CD4-positive, alpha-beta T cell treated with Interleukin-12 subunit alpha and Interleukin-12 subunit beta, for 1 hour (primary cell): ENCODE measurements around the gene EHBP1.

Experiments
- DNase-seq: peaks from one replicate; pipeline ENCODE4 v3.0.0-alpha.2; 2020

The EHBP1 gene

GRCh38 chr2:62826141-62826540 is 120.6 kb downstream of the EHBP1 start:
- no peak for DNase-seq

GRCh38 chr2:62826953-62827675 is 121.6 kb downstream of the EHBP1 start:
- no peak for DNase-seq

DNA sequence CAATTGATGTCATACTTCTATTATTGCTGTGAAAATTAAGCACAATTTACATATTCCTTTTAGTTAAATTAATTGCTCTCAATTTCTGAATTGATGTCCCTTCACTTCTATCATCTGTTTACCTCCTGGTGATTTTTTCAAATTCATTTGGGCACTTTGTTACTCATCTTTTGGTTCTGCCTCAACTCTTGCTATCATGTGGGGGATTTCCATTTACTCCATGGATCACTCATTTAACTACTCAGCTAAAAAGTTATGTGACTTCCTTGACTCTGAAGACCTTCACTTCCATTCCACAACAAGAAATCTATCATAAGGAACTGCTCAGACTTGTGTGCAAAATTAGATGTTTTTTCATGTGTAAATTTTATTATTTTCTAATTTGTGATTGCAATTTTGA is 126.2 kb downstream of the EHBP1 start:
- DNase-seq = no peak

DNA sequence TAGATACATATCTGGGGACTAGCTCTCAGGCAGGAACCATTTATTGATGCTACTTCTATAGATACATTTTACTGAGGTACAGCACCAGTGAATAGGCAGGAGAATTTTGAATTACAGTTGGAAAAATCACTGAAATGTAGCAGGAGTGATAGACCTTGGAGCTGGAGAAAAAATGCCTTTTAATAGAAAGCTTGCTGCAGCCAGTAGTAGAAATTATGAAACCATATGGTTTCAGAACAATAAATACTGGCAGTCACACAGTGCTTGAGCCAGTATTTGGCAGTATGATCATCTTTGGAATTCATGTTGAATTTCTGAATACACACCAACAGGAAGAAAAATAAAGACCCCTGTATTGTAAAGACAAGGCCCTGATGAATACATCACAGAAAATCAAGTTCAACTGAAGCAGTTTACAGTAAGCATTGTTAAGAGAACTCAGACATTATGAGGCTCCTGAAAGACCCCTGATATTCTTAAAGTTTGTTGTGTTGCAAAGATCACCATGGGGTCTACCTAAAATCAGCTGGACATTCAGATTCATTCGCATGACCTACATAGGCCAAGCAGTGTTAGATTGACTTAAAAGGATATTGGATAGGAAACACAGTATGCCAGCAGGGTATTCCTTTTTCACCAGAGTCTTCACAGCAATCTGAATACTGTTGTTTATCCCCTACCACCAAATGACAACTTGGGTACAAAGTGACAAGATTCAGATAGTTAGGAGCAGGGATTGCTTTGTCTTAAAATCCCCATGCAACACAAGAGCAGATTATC is 139.0 kb downstream of the EHBP1 start:
- DNase-seq = no peak

GRCh38 chr2:62845256-62845655 is 139.7 kb downstream of the EHBP1 start:
- DNase-seq = no peak

DNA sequence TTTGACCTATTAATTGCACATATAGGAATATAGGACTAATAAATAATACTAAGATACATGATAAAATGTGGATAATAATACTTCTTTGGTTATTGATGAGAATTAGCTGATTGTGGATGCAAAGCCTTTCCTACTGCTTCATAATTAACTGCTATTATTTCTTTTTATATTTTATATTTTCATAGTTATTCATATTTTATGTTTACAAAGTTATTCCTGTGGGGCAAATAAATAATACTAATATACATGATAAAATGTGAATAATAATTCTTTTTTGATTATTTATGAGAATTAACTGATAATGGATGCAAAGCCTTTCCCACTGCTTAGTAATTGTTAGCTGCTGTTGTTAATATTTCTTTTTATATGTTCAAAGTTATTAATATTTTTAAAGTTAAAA is 146.7 kb downstream of the EHBP1 start:
- DNase-seq = no peak

DNA sequence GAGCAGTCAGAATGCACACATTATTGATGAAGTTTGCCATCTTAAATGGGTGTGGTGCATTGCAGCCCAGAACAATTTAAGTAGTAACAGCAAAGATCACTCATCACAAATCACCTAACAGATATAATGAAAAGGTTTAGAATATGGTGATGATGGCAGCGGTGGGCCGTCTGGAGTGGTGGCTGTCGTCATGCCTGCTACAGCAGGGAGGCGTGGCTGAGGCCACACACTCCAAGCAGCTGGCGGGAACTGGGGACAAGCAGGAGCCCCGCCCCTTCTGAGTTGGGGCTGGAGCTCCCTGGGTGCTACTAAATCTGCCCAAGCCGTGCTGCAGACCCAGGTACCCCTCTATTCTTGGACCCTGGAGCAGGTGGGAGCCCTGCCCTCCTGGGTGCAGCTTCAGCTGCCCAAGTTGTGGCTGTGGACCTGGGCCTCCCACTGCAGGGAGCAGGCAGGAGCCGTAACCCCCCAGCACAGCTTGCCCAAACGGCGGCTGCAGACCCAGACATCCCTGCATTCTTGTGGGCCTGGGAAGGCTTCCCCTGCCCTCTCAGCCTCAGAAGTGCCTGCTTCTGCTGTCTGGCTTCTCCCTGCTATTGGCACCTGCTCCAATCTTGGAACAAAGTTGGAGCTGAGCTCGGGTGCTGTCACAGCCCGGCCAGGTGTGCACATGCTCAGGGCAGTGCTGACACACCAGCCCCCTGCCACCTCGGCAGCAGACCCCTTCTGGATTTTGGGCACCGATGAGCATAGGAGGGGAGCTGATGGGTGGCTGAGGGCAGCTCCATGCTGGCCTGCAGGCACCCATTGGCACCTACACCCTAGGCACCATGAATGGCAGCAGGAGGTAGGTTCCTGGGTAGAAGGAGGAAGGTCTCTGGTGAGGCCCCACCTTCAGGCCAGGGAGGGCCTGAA is 149.3 kb downstream of the EHBP1 start:
- DNase-seq = no peak

- DNase-seq = no peak
Measured at GRCh38 chr2:62856228-62857040, 150.9 kb downstream of the EHBP1 start.

DNA sequence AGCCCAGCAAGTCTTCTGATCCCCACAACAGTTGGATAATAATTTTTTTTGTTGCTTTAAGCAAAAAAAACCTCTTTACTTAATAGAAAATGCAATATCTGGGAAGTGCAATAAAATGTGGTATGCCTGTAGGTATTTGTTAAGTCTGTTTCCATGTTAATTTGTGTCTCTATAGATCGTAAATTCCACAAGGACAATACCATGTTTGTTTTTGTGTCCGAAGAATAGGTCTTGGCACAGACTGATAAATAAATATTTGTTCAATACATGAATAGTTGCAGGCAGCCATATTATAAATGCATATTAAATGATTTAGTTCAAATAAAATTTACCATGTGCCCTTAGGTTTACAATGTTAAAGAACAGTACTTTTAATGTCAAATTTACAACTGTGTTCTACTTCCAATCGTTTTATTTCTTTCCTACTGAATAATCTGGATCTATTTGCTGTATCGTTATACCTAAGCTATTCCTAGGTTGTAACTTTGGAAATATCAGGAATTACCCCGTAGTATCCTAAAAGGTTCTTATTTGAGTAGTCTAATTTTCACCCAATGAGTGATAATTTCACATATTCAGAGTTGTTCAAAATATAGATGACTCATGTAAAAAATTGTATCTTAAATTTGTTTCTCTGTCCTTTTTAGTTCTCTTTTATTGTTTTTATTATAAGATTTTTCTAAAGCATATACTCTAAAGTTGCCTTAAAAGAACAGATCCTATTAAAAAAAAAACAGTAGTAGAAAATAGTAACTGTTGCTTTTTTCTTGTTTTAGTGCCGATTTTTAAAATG is 151.8 kb downstream of the EHBP1 start:
- DNase-seq = no peak

GRCh38 chr2:62858231-62858832 is 152.8 kb downstream of the EHBP1 start:
- no peak for DNase-seq

GRCh38 chr2:62868947-62869346 is 163.4 kb downstream of the EHBP1 start:
- no peak for DNase-seq

- DNase-seq = no peak
Measured at GRCh38 chr2:62870966-62871365, 165.5 kb downstream of the EHBP1 start.

- no peak for DNase-seq
Measured at GRCh38 chr2:62871506-62871905, 166.0 kb downstream of the EHBP1 start.

- DNase-seq = no peak
Measured at GRCh38 chr2:62873603-62874002, 168.1 kb downstream of the EHBP1 start.

DNA sequence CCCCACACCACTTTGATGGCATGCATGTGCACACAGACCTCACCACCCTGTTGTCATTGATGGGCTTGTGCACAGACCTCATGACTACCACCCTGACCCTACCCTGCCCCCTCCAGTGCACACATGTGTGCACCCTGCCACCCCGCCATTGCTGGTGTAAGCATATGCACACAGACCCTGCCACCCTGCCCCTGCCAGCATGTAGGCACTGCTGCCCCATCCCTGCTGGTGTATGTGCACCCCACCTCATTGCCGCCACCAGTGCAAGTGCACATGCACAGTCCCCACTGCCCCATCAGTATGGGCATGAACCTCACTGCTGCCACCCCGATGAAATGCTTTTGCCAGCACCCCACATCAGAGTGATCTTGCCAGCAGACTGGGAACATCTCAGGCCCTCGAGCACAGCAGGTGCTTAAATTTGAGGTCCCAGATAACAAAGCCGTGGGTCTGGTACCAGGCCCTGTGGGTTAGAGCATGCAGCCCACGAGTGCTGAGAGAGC is 169.4 kb downstream of the EHBP1 start:
- no peak for DNase-seq

DNA sequence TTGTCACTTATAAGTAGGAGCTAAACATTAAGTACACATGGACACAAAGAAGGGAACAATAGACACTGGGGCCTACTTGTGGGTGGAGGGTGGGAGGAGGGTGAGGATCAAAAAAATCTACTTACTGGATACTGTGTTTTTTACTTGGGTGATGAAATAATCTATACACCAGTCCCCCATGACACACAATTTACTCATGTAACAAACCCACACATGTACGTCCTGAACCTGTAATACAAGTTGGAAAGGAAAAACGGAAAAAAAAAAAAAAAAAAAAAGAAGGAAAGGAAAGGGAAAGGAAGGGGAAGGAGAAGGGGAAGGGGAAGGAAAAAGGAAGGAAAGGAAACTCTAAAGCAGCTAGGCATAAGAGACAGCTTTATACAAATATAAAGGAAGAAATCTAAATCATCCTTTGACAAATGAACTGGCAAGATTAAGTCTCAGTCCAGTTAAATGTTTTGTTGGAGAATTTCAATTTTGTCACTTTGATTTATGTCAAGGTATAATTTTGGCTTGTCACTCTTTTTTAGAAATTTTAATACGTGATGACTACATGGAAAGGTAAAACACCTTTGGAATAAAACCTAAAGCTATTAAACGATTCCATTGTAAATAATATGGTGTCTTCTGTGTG is 175.8 kb downstream of the EHBP1 start:
- DNase-seq = no peak

- DNase-seq = no peak
Measured at GRCh38 chr2:62883629-62884028, 178.1 kb downstream of the EHBP1 start.

DNA sequence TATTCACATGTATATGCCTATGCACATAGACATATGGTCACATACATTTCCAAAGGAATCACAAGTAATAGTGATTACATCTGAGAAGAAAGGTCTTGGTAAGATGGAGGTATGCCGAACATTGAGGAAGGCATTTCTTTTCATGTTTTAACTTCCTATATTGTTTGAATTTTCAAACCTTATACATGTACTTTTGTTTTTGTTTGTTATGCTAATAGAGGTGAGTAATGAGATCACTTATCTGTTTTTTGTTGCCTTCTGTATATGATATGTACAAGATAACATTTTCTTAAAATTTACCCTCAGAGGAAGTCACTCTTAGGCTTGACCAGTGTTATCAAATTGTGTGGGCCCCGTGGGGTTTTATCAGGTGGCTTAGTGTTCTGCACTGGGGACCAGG is 178.6 kb downstream of the EHBP1 start:
- DNase-seq = no peak

- no peak for DNase-seq
Measured at GRCh38 chr2:62884514-62884913, 179.0 kb downstream of the EHBP1 start.

DNA sequence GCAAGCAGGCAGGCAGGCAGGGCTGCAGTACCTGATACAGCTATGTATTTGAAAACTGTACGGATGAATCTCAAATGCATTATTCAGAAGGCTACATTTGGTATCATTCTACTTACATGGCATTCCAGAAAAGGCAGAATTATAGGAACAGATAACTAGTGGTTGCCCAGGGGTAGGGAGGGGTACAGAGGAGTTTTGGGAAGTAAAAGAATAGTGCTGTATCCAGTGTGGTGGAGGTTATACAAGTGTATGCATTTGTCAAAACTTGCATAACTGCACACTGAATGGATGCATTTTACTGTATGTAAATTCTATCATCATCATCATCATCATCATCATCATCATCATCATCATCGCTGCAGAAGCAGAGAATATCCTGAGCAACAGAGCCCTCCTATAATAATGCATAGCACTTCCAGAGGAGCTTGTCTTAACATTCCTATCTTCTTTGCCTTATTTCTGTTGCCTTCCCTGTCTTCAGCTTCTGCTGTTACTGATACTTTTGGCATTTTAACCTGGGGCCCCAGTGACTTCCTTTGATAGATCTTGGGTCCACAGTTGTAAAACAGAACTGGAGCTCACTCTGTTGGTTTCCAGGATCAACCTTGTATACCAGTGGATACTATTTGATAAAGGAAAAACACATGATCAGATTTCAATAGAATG is 189.6 kb downstream of the EHBP1 start:
- DNase-seq = no peak
